ENCODE data around the gene ABCA5. TPM values are rescaled to one million over a fixed set of nuclear protein-coding genes. Genes with fewer than 3 reads are reported as not detected.

The ABCA5 gene
- total and polyA plus RNA-seq, 2 donors (not counting 1 experiment from before 2014, with no cell fraction given) = 9.8 to 37.2 TPM

DNA sequence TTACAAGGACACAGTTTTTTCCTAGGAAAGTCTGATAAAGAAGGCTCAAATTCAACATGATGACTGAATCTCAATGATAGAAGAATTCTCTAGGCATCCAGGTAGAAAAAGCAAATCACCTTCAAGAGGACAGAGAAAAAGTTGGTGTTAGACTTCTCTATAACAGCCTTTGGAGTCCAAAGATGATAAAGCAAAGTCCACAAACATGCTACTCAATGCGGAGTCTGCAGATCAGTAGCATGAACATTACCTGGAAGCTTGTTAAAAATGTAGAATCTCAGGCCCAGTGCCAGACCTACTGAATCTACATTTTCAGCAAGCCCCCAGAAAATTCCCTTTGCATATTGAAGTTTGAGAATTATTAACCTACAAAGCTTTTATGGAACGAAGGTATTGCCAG is 46.1 kb upstream of the ABCA5 start:
- Mint-ChIP-seq H3K4me1 (peaks cover 13% of the 10 kb centered on the region), H3K4me3 (no peak overlapping the region), H3K27me3 (peaks cover 10% of the 10 kb centered on the region), H3K27ac (no peak overlapping the region), H3K9me3 (ENCODE audit: insufficient read depth) (no peaks in the 10 kb centered on the region)
- no peak overlapping the region for H3K4me2 ChIP-seq (replicated peaks; ENCODE audit: low read depth, low read length, poor library complexity, severe bottlenecking)
- CTCF ChIA-PET = no interaction called here
- DNase-seq (no peak), ATAC-seq (ENCODE audit: low read depth) (no peak)
- no peaks in the 10 kb centered on the region for H3K79me2 ChIP-seq (ENCODE audit: control insufficient read depth, insufficient read depth, low read length)
- H3K4me3 ChIP-seq (ENCODE audit: control extremely low read depth in 1 of 5, extremely low read depth in 1 of 5, insufficient read depth in 1 of 5, low read depth in 2 of 5, low read length in 4 of 5) = no peak overlapping the region
- H4K20me1 ChIP-seq (ENCODE audit: control insufficient read depth, insufficient read depth, low read length, poor library complexity, severe bottlenecking) = no peaks in the 10 kb centered on the region
- peaks cover 10 to 15% of the 10 kb centered on the region in 2 donors for H3K4me1 ChIP-seq (ENCODE audit: control insufficient read depth in 2 of 2, insufficient read depth in 2 of 2, low read length in 2 of 2)
- no peak overlapping the region for H2AFZ ChIP-seq (ENCODE audit: insufficient read depth, low read depth, low read length, poor library complexity, severe bottlenecking)
- no peak for TF ChIP-seq EZH2 (IDR thresholded peaks at IDR 0.05; ENCODE audit: borderline replicate concordance, insufficient read depth, low read depth, low read length, poor library complexity, severe bottlenecking)
- TF ChIP-seq, protein P1, sequence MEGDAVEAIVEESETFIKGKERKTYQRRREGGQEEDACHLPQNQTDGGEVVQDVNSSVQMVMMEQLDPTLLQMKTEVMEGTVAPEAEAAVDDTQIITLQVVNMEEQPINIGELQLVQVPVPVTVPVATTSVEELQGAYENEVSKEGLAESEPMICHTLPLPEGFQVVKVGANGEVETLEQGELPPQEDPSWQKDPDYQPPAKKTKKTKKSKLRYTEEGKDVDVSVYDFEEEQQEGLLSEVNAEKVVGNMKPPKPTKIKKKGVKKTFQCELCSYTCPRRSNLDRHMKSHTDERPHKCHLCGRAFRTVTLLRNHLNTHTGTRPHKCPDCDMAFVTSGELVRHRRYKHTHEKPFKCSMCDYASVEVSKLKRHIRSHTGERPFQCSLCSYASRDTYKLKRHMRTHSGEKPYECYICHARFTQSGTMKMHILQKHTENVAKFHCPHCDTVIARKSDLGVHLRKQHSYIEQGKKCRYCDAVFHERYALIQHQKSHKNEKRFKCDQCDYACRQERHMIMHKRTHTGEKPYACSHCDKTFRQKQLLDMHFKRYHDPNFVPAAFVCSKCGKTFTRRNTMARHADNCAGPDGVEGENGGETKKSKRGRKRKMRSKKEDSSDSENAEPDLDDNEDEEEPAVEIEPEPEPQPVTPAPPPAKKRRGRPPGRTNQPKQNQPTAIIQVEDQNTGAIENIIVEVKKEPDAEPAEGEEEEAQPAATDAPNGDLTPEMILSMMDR (IDR thresholded peaks at IDR 0.05) = no peak
- H3K9ac ChIP-seq (ENCODE audit: low read length) = no peak overlapping the region
- POLR2A ChIA-PET = no interaction called here
- H3K27me3 ChIP-seq (replicated peaks in 1 of 4; ENCODE audit: control extremely low read depth in 1 of 4, control insufficient read depth in 3 of 4, insufficient read depth in 4 of 4, low read length in 3 of 4) = no peaks in the 10 kb centered on the region
- 100% methylated on average over 1 of the region's 2 CpGs for WGBS (ENCODE audit: insufficient coverage)
- H3K9me3 ChIP-seq (ENCODE audit: control extremely low read depth in 1 of 3, control insufficient read depth in 2 of 3, insufficient read depth in 1 of 3, low read length in 2 of 3) = peaks cover 0 to 3% (median 0%) of the 10 kb centered on the region in 3 donors
- intact Hi-C loops (cut with micrococcal nuclease) = no loop called here
- H3K27ac ChIP-seq (ENCODE audit: low read length in 2 of 2) = no peak overlapping the region
- no peaks in the 10 kb centered on the region for H3K36me3 ChIP-seq (replicated peaks in 1 of 2; ENCODE audit: control extremely low read depth in 1 of 2, control insufficient read depth in 1 of 2, extremely low read depth in 1 of 2, insufficient read depth in 2 of 2, low read length in 1 of 2)

DNA sequence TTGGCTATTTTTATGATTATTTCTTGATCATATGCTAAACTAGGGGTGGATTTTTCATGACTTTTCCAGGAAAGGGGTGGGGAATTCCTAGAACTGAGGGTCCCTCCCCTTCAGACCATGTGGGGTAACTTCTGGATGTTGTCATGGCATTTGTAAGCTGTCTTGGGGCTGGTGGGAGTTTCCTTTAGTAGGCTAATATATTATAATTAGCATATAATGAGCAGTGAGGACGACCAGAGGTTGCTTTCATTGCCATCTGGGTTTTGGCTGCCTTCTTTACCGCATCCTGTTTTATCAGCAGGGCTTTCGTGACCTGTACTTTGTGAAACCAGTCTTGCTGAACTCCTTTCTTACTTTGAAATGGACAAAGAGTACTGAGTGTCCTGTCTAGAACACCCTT is 40.4 kb upstream of the ABCA5 start:
- Mint-ChIP-seq H3K27me3 (peaks cover 13% of the 10 kb centered on the region), H3K9me3 (ENCODE audit: insufficient read depth) (no peaks in the 10 kb centered on the region), H3K4me1 (peaks cover 2% of the 10 kb centered on the region), H3K27ac (no peak overlapping the region), H3K4me3 (no peak overlapping the region)
- no peak for TF ChIP-seq EZH2 (IDR thresholded peaks at IDR 0.05; ENCODE audit: borderline replicate concordance, insufficient read depth, low read depth, low read length, poor library complexity, severe bottlenecking)
- TF ChIP-seq, protein P1 (IDR thresholded peaks at IDR 0.05) = no peak
- H4K20me1 ChIP-seq (ENCODE audit: control insufficient read depth, insufficient read depth, low read length, poor library complexity, severe bottlenecking) = no peaks in the 10 kb centered on the region
- no peak overlapping the region for H3K4me2 ChIP-seq (replicated peaks; ENCODE audit: low read depth, low read length, poor library complexity, severe bottlenecking)
- ChIA-PET POLR2A (interaction anchor here (0.8 kb wide), 1 partner anchor 40 kb away, joined by 3 read pairs; no protein-coding TSS in a partner anchor), CTCF (interaction anchor here (1.3 kb wide), 1 partner anchor 27 kb away, joined by 3 read pairs; no protein-coding TSS in a partner anchor)
- no peaks in the 10 kb centered on the region for H3K9me3 ChIP-seq (ENCODE audit: control extremely low read depth in 1 of 3, control insufficient read depth in 2 of 3, insufficient read depth in 1 of 3, low read length in 2 of 3)
- H3K27ac ChIP-seq (ENCODE audit: low read length in 2 of 2) = no peak overlapping the region
- no peak for ATAC-seq (ENCODE audit: low read depth)
- H3K4me1 ChIP-seq (ENCODE audit: control insufficient read depth in 2 of 2, insufficient read depth in 2 of 2, low read length in 2 of 2) = peaks cover 3 to 5% of the 10 kb centered on the region in 2 donors
- H3K9ac ChIP-seq (ENCODE audit: low read length) = no peak overlapping the region
- DNase-seq = no peak
- intact Hi-C loops (cut with micrococcal nuclease) = no loop called here
- H3K79me2 ChIP-seq (ENCODE audit: control insufficient read depth, insufficient read depth, low read length) = no peaks in the 10 kb centered on the region
- H3K4me3 ChIP-seq (ENCODE audit: control extremely low read depth in 1 of 5, extremely low read depth in 1 of 5, insufficient read depth in 1 of 5, low read depth in 2 of 5, low read length in 4 of 5) = no peak overlapping the region
- WGBS (ENCODE audit: insufficient coverage) = 36% methylated on average over 3 of the region's 3 CpGs
- H3K27me3 ChIP-seq (replicated peaks in 1 of 4; ENCODE audit: control extremely low read depth in 1 of 4, control insufficient read depth in 3 of 4, insufficient read depth in 4 of 4, low read length in 3 of 4) = peaks cover 0 to 5% (median 2%) of the 10 kb centered on the region in 4 experiments
- no peak overlapping the region for H2AFZ ChIP-seq (ENCODE audit: insufficient read depth, low read depth, low read length, poor library complexity, severe bottlenecking)
- no peaks in the 10 kb centered on the region for H3K36me3 ChIP-seq (replicated peaks in 1 of 2; ENCODE audit: control extremely low read depth in 1 of 2, control insufficient read depth in 1 of 2, extremely low read depth in 1 of 2, insufficient read depth in 2 of 2, low read length in 1 of 2)
